ENCODE measurements around the gene FKBP1A. TPM values are rescaled to one million over a fixed set of nuclear protein-coding genes. Genes with fewer than 3 reads are reported as not detected.

Gene FKBP1A
- total RNA-seq, 1 experiment from 2014 or later = 219 TPM

DNA sequence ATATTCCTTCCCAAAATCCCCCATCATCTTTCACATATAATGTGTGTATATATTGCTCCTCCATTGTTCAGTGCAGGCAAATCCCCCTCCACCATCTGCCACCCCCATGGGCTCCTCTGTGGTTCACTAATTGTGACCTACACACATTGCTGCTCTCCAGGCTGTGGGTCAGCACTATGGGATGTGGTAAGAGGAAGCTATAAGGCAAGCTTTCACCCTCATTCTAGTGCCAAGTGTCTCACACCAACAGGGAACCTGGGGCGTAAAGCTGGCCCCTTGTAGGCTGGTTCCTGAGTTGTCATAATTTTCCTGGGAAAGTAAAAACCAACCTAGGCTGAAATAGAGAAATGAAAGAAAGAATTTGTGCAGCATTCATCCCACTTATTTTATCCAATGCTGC, 16.8 kb downstream of the FKBP1A start:
- no peak for DNase-seq (ENCODE audit: low read depth, low spot score)
- in situ Hi-C loops (cut with HindIII; ENCODE audit: low pct_unique_long_range_greater_than_20kb, low sequenced_read_pairs) = no loop called here

DNA sequence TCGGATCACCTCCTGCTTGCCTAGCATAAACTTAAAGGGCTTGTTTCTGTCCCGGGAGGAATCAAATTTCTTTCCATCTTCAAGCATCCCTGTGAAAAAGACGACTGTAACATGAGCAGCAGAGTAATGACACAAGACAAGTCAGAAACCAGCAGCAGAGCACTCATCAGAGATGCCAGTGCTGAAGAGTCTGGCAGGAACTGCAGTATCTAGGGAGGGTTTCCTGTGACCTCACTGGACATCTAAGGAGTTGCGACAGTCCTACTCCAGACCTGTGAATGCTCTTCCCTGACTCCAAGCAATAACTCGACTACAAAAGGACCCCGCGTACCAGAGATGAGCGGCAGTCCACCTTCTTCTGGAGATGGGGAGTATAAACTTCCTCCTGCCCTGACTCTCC, 17.3 kb downstream of the FKBP1A start:
- no peak for DNase-seq (ENCODE audit: low read depth, low spot score)
- in situ Hi-C loops (cut with HindIII; ENCODE audit: low pct_unique_long_range_greater_than_20kb, low sequenced_read_pairs) = no loop called here

DNA sequence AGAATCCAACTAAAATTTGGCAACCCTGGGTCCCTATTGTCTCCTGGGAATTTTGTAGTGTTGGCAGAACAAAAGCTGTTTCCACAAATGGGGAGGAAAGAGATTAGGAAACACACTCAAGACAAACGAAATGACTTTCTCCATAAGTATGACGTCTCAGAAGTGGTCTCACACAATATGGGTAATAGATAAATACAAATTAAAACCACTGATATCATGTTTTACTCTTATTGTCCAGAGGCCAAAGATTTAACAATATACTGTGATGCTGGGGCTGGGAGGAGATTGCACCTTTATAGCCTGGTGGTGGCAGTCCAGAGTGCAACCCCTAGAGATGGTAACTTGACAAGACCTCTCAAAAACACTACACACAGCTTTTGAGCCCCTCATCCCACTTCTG, 18.6 kb downstream of the FKBP1A start:
- in situ Hi-C loops (cut with HindIII; ENCODE audit: low pct_unique_long_range_greater_than_20kb, low sequenced_read_pairs) = no loop called here
- peak; percentile 23 for DNase-seq (ENCODE audit: low read depth, low spot score)

DNA sequence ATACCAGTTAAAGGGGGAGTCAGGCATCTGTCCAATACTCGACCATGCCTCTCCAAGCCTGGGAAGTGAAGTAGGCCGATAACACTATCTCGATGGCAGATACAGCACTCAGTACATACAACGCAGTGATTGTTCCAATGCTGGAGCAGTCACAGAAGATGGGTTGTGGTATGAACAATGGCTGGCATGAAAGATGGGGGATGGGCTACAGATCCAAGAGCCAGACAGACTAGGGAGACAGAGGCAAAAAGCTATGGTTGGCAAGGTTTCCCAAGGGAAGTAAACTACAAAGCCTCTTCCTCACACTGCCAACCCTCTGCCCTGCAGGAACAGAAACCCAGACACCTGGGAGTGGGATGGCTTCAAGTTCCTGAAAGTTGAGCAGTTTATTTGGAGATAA, 19.2 kb downstream of the FKBP1A start:
- in situ Hi-C loops (cut with HindIII; ENCODE audit: low pct_unique_long_range_greater_than_20kb, low sequenced_read_pairs) = no loop called here
- DNase-seq (ENCODE audit: low read depth, low spot score) = peak; percentile 92

DNA sequence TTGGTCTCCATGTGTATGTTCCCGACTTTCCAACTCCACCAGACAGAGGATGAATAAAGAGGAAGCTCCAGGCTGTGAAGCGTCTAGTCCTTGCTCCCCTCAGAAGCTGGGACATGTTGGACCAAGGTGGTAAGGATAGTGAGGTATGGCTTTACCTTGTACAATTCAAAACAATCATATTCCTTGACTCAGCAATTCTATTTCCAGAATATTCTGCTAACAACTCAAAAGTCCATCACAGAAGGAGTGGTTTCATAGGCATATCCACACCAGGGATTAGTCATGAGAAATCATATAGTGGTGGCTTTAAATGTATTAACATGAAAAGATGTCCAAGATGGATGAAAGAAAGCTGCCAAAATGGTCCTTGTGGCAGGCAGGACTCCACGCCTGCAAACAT, 19.8 kb downstream of the FKBP1A start:
- in situ Hi-C loops (cut with HindIII; ENCODE audit: low pct_unique_long_range_greater_than_20kb, low sequenced_read_pairs) = no loop called here
- DNase-seq (ENCODE audit: low read depth, low spot score) = no peak

DNA sequence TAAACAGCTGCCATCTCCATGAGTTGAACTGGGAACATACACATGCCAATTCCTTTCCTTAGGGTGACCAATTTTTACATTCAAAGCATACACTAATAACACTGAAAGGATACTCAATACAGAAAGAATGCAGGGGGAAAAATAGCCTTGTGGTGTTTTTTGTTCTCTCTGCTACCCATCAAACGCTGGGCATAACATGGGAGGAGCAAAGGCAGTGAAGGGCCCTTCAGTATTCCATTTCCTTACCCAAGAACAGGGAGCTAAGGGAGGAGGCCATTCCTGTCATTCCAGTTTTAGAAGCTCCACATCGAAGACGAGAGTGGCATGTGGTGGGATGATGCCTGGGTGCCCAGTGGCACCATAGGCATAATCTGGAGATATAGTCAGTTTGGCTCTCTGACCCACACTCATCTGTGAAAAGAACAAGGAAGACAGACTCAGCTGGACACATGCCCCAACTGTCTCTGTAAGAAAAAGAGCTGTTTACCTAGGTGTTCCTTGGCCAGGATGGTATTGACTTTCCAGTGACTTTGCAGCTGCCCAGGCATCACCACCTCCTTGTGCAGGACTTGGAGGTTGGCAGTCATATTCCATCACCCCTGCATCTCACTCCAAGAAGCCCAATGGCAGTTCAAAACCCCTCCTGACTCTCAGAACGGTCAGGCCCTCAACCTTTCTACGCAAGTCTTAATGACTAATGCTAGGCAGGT, 20.9 kb downstream of the FKBP1A start:
- no peak for DNase-seq (ENCODE audit: low read depth, low spot score)
- in situ Hi-C loops (cut with HindIII; ENCODE audit: low pct_unique_long_range_greater_than_20kb, low sequenced_read_pairs) = no loop called here

DNA sequence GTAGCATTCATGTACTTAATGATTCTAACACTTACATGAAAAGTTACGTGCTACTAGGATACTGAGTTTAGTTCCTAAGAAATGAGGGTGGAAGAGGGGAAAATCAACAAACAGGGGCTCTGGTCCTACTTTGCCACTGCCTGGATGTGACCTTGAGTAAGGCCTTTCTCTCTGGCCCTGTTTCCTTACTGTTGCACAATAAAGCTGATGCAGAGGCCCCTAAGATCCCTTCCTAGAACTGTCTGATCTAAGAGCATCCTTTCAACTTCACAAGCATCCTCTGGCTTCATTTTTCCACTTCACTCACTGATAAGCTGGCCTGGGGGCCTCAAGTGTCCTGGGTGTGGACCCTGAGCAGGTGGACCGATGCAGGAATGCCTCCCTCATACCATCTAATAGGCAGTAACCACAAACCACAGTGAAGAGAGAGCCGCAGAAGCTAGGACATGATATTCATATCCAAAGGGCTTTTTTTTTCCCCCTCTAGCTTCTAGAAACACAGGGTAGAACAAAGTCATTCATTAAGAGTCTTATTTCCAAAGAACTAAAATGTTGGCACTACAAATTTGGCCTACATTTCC, 21.6 kb downstream of the FKBP1A start:
- DNase-seq (ENCODE audit: low read depth, low spot score) = no peak
- in situ Hi-C loops (cut with HindIII; ENCODE audit: low pct_unique_long_range_greater_than_20kb, low sequenced_read_pairs) = no loop called here

DNA sequence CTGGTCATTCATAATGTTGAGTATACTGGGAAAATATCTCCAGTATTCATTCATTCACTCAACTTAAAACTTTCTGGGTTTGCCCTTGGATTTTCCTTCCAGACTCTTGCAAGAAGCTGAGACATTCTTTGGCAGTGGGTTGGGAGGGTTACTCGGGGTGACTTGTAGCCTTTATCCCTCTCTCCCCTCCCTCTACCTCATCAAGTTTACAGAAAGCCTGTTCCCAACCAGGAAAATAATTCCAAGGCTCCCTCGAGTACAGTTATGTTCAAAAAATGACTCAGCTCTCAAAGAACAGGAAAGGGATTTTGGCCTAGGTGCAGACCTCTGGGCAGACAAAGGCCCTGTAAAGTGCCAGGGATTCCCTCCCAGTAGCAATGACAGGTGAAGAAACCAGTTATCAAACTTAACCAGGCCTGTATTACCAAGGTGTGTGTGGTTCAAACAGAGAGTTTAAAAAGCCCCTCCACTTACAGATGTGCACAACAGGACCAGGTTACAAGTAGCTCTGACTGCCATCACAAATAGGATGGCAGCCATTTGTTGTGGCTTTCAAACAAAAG, 22.2 kb downstream of the FKBP1A start:
- no peak for DNase-seq (ENCODE audit: low read depth, low spot score)
- in situ Hi-C loops (cut with HindIII; ENCODE audit: low pct_unique_long_range_greater_than_20kb, low sequenced_read_pairs) = no loop called here

DNA sequence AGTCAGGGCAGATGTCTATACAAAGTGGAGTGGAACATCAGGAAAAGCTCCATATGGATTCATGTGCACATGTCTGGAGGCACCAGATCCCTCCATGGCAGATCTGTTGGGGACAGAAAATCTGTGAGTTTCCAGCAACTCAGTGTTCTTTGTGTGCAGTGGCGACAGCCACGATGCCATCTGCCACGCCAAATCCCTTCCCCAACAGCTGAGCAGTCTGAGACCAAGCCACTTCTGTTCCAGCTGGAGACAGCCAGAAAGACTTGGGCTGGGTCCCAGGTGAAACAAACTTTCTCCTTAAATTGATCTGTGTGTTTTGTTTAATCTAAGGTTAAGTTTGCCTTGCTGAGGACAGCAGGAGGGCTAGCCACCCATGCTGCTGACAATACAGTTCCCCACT, 22.9 kb downstream of the FKBP1A start:
- in situ Hi-C loops (cut with HindIII; ENCODE audit: low pct_unique_long_range_greater_than_20kb, low sequenced_read_pairs) = no loop called here
- DNase-seq (ENCODE audit: low read depth, low spot score) = no peak

DNA sequence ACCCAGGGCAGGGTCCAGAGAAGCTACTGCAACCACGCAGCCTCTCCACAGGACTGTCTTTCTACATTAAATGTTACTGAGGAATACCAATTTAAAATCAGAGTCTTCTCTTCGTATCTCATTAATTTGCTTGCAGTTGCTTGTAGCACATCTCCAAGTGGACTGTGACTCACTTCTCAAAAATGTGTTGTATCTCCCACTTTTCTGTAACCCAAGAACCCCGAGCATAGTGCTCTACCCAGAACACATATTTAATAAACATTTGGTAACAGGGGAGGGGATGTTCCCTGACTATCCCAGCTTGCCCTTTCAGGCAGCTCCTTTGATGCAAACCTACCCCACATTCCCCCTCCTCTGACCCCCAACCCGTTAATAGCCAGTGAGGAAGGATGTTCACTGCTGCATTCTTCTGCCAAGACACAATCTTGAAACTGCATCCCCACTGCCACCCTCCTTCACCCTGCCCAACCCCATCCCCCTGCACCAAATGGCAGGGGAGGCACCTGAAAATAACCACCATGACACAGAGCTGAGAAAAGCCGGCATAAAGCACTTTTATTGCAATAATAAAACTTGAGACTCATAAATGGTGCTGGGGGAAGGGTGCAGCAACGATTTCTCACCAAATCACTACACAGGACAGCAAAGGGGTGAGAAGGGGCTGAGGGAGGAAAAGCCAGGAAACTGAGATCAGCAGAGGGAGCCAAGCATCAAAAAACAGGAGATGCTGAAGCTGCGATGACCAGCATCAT, 24.2 kb downstream of the FKBP1A start:
- in situ Hi-C loops (cut with HindIII; ENCODE audit: low pct_unique_long_range_greater_than_20kb, low sequenced_read_pairs) = no loop called here
- DNase-seq (ENCODE audit: low read depth, low spot score) = no peak

DNA sequence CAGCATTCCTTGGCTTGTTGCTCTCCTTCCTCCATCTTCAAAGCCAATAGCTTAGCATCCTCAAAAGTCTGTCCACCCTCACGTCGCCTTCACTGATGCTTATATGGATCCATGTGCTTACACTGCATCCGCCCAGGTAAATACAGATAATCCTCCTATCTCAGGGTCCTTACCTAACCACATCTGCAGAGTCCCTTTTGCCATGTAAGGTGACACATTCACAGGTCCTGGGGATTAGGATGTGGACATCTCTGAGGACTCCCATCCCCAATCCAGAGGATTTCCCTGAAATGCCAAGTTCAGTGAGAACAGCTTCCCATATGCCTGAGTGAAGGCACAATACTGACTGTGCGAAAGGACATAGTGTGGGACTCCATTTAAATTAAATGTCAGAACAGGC, 25.4 kb downstream of the FKBP1A start:
- in situ Hi-C loops (cut with HindIII; ENCODE audit: low pct_unique_long_range_greater_than_20kb, low sequenced_read_pairs) = no loop called here
- DNase-seq (ENCODE audit: low read depth, low spot score) = no peak

DNA sequence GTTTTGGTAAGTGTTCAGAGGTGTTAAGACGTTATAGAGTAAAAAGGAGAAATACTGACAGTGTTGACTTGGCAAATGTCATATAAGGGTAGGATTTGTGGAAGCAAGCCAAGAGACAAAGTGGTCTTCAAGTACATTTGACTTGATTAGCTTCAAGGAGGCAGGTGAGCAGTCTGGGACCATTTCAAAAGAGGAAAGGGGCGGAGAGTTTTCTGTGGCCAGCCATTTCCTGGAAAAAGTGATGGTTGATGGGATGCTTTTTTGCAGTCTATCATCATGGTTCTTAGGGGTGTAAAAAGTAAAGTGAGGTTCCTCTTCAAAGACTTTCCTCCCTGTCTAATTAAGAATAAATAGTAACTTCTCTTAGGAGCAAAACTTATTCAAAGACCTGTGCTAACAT, 28.7 kb downstream of the FKBP1A start:
- DNase-seq (ENCODE audit: low read depth, low spot score) = no peak
- in situ Hi-C loops (cut with HindIII; ENCODE audit: low pct_unique_long_range_greater_than_20kb, low sequenced_read_pairs) = no loop called here

DNA sequence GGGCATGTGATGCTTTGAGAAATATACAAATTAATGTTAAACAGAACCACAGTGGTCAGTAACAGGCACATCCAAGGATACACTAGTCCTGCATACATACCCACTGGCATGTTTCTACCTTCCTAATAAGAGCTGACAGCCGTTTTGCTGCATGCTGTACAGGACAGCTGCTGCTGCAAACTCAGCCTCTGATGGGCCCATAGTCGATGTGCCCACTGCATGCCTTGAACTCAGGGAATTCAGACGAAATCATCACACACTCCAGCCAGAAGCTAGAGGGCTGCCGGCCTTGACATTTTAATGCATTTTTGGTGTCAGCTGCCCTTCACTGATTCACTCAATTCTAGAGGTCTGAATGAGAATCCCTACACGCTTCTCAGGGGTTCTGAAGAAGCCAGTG, 29.3 kb downstream of the FKBP1A start:
- DNase-seq (ENCODE audit: low read depth, low spot score) = no peak
- in situ Hi-C loops (cut with HindIII; ENCODE audit: low pct_unique_long_range_greater_than_20kb, low sequenced_read_pairs) = no loop called here

DNA sequence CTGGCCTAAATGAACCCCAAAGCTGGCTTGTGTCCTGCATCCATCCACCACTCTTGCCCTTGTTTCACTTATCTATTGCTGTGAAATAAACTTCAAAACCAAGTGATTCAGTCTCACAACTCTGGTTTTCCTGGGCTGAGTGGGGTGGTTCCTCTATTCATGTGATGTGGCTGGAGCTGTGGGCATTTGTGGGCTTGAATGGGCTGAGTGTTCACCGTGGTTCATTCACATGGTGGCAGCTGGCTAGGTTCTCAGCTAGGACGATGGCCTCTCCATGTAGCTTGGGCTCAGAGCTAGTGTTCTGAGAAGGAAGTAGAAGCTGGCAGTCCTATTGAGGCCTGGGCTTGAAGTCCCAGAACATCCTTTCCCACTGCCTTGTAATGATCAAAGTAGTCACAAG, 30.4 kb downstream of the FKBP1A start:
- DNase-seq (ENCODE audit: low read depth, low spot score) = peak; percentile 43
- in situ Hi-C loops (cut with HindIII; ENCODE audit: low pct_unique_long_range_greater_than_20kb, low sequenced_read_pairs) = no loop called here

DNA sequence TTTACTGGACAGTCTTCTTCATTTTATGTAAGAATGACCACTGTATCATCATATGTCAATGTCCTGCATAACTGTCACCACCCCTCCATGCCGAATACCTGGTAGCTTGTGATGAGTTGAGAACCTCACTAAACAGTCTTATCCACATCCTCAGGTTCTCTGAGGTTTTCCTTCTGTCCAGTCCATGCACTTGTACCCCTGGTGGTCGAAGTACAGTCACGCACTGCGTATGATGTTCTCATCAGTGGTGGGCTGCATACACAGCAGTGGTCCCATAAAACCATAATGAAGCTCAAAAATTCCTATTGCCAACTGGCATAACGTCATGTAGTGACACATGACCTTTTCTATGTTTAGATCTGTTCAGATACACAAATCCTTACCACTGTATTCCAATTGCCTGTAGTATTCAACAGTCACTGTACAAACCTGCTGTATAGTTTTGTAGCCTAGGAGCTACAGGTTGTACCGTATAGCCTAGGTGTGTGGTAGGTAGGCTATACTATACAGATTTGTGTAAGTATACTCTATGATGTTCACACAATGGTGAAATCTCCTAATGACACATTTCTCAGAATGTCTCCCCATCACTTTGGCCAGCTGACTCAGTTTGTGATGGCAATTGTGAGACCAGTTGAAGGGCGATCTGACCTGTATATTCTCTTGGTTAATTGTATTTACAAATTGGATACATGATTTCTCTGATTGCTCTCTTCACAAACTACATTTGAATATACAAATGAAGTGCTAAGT, 32.6 kb downstream of the FKBP1A start:
- no peak for DNase-seq (ENCODE audit: low read depth, low spot score)
- in situ Hi-C loops (cut with HindIII; ENCODE audit: low pct_unique_long_range_greater_than_20kb, low sequenced_read_pairs) = no loop called here

DNA sequence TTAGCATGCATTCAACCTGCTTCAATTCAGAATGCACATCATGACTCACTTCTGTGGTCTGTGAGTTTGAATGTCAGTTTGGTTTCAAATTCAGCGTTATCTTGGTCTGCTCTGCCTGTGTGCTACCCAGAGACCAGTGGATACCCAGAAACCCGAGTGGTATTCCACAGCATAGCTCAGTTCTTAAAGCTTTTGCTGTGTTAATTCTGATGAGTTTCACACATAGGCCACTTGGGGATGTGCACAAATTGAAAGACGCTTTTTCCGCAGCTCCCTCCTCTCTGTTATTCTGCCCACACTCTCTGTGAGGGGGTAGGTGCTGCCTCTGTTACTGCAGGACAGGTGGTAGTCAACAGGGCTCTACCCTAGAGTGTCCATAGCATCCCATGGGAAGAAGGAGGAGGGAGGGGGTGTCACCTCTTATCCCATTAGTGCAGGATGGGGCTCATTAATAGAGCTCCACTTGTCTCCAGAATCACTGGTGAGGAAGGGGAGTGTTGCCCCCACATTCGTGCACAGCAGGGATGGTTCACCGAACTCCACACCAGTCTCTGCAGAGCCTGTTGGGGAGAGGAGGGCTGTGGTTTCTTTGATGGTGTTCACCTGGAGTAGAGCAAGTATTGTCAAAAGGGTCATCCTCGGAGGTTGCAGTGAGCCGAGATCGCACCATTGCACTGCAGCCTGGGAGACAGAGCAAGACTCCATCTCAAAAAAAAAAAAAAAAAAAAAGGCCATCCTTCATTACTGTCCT, 34.8 kb downstream of the FKBP1A start:
- in situ Hi-C loops (cut with HindIII; ENCODE audit: low pct_unique_long_range_greater_than_20kb, low sequenced_read_pairs) = no loop called here
- DNase-seq (ENCODE audit: low read depth, low spot score) = no peak

DNA sequence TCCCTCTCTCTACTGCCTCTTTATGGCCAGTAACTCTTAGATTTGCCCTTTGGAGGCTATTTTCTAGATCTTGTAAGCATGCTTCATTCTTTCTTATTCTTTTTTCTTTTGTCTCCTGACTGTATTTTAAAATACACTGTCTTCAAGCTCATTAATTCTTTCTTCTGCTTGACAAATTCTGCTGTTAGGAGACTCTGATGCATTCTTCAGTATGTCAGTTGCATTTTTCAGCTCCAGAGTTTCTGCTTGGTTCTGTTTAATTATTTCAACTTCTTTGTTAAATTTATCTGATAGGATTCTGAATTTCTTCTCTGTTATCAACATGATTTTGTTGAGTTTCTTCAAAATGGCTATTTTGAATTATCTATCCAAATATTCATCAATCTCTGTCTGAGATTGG, 38.9 kb downstream of the FKBP1A start:
- no peak for DNase-seq (ENCODE audit: low read depth, low spot score)
- in situ Hi-C loops (cut with HindIII; ENCODE audit: low pct_unique_long_range_greater_than_20kb, low sequenced_read_pairs) = no loop called here
